Activated CD8-positive, alpha-beta T cell treated with anti-CD3 and anti-CD28 coated beads for 36 hours (primary cell): Measurements from ENCODE around the gene FOXM1. TPM values are rescaled to one million over a fixed set of nuclear protein-coding genes. Genes with fewer than 3 reads are reported as not detected.

Experiments
- ATAC-seq: fragments of 200-7000 bp; cut with Tn5 transposase; one replicate; pipeline ENCODE4 v1.10.0; 2021; ENCODE audit warnings: mild to moderate bottlenecking, moderate library complexity
- CTCF ChIA-PET: fragments of 350-600 bp; sonication (Branson Sonifier 250); formaldehyde crosslinking; loops from one replicate; lab custom pipeline; 2021; ENCODE audit warnings: antibody characterized with exemption; lab: Charles Lee
- POLR2A ChIA-PET: fragments of 350-600 bp; sonication (Branson Sonifier 250); formaldehyde crosslinking; loops from one replicate; lab custom pipeline; 2021; ENCODE audit warnings: antibody characterized with exemption; lab: Charles Lee
- DNase-seq: peaks from one replicate; pipeline ENCODE4 v3.0.0-alpha.2; 2020
- H3K27ac Mint-ChIP-seq: one replicate; pipeline ENCODE4 v1.8.0; 2021; ENCODE audit warnings: mild to moderate bottlenecking, mixed read lengths
- H3K27me3 Mint-ChIP-seq: one replicate; pipeline ENCODE4 v1.8.0; 2021; ENCODE audit warnings: mixed read lengths
- H3K36me3 Mint-ChIP-seq: one replicate; pipeline ENCODE4 v1.8.0; 2021; ENCODE audit warnings: low read depth, mixed read lengths
- H3K4me1 Mint-ChIP-seq: one replicate; pipeline ENCODE4 v1.8.0; 2021; ENCODE audit warnings: low read depth, mixed read lengths
- H3K4me3 Mint-ChIP-seq: one replicate; pipeline ENCODE4 v1.8.0; 2021; ENCODE audit warnings: mild to moderate bottlenecking, moderate library complexity, mixed read lengths
- H3K9me3 Mint-ChIP-seq: one replicate; pipeline ENCODE4 v1.8.0; 2021; ENCODE audit warnings: mixed read lengths
- CTCF ChIP-seq: fragments of 200-600 bp; IDR thresholded peaks from one replicate; pipeline ENCODE4 v1.8.0; 2022; ENCODE audit warnings: antibody characterized with exemption, mild to moderate bottlenecking
- intact Hi-C: fragments of 100-400 bp; cut with micrococcal nuclease; formaldehyde crosslinking; loops from one replicate; pipeline ENCODE4 v1.10.0; 2022
- total RNA-seq, 2 experiments: library from RNA; stranded (reverse); gene quantifications; one replicate each; pipeline ENCODE4 v1.2.3, GENCODE V29; 2021

Gene FOXM1
- total RNA-seq, 2 experiments from 2014 or later = 64.4 to 64.8 TPM

GRCh38 chr12:2824541-2824940 lies 52.4 kb downstream of the FOXM1 start:
- no peak for DNase-seq
- ChIA-PET CTCF (no interaction called here), POLR2A (no interaction called here)
- TF ChIP-seq CTCF = no peak
- no peak for ATAC-seq
- H3K4me1 Mint-ChIP-seq = peaks cover 4% of the 10 kb centered on the region
- no peak overlapping the region for H3K4me3 Mint-ChIP-seq
- peaks cover 42% of the 10 kb centered on the region for H3K36me3 Mint-ChIP-seq
- no peak overlapping the region for H3K27ac Mint-ChIP-seq
- intact Hi-C loops = no loop called here
- H3K27me3 Mint-ChIP-seq = no peaks in the 10 kb centered on the region
- H3K9me3 Mint-ChIP-seq = no peaks in the 10 kb centered on the region

DNA sequence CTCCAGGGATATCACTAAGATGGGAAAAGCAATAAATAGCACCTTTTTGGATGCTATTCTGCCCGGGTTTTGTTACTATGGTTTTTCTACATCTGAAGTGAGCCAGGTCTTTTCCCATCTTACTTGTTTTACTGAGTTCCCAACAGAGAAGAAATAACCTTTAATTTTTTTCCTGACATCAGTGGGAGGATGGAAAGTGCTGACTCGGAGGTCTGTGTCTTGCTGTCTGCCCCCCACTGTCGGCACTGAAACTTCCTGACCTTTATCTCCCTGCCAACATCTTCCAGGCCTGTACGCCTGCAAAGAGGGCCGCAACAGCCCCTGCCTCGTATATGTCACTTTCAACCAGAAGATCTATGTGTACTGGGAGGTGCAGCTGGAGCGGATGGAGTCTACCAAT lies 53.5 kb downstream of the FOXM1 start:
- Mint-ChIP-seq H3K36me3 (peaks cover 37% of the 10 kb centered on the region), H3K4me1 (peaks cover 4% of the 10 kb centered on the region), H3K27ac (no peak overlapping the region), H3K4me3 (no peak overlapping the region), H3K9me3 (no peaks in the 10 kb centered on the region), H3K27me3 (no peaks in the 10 kb centered on the region)
- ATAC-seq = no peak
- DNase-seq = no peak
- ChIA-PET POLR2A (no interaction called here), CTCF (interaction anchor here (0.5 to 1.0 kb wide), 2 partner anchors 9 to 30 kb away, joined by 3 read pairs; no protein-coding TSS in a partner anchor)
- intact Hi-C loops = no loop called here
- TF ChIP-seq CTCF = no peak

DNA sequence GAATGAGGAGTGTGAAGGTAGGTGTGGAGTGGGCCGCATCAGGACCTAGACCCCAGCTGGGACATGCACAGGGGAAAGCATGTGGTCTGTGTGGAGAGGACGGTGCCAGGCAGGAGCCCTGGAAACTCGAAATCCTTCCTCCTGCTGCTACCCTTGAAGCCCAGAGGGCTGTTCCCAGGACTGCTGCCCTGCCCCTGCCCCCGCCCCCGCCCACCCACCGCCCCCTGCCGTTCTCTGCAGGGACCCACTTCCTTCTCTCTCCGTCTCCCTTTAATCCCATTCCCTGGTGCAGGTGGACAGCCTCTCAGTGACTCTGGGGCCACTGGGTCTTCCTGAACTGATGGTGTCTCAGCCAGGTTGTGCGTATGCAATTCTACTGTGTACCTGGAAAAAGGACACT lies 56.5 kb downstream of the FOXM1 start:
- intact Hi-C loops = no loop called here
- no peak for TF ChIP-seq CTCF
- peaks cover 13% of the 10 kb centered on the region for H3K4me1 Mint-ChIP-seq
- ATAC-seq (no peak), DNase-seq (no peak)
- no peak overlapping the region for H3K4me3 Mint-ChIP-seq
- CTCF ChIA-PET = no interaction called here
- POLR2A ChIA-PET = no interaction called here
- peaks cover under 1% of the 10 kb centered on the region for H3K9me3 Mint-ChIP-seq
- H3K27ac Mint-ChIP-seq = no peak overlapping the region
- H3K27me3 Mint-ChIP-seq = no peaks in the 10 kb centered on the region
- H3K36me3 Mint-ChIP-seq = peaks cover 52% of the 10 kb centered on the region

DNA sequence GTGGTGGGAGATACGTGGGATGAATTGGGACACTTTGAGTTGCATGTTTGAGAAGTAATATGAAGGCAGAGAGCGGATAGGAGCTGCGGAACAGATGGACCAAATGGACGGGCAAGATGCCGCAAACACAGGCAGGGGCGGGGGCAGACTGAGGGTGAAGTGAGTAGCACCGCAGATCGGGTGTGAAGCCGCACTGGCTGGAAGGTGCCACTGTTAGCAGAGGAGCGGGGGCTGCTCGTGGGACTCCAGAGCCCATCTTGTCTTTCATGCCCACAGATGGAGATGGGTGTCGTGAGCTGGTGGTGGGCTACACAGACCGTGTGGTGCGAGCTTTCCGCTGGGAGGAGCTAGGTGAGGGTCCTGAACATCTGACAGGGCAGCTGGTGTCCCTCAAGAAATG lies 57.2 kb downstream of the FOXM1 start:
- H3K27ac Mint-ChIP-seq = no peak overlapping the region
- no peak for TF ChIP-seq CTCF
- H3K36me3 Mint-ChIP-seq = peaks cover 57% of the 10 kb centered on the region

GRCh38 chr12:2813214-2814185 lies 63.5 kb downstream of the FOXM1 start:
- ChIA-PET CTCF (interaction anchor here (1.1 to 3.3 kb wide), 5 partner anchors 13 to 131 kb away, joined by 3 to 21 read pairs (median 10); partner anchors contain the start of gene FKBP4), POLR2A (interaction anchor here (0.6 to 4.9 kb wide), 6 partner anchors 18 to 122 kb away, joined by 3 to 27 read pairs (median 3); partner anchors contain the start of genes FKBP4, FOXM1 and RHNO1)
- Mint-ChIP-seq H3K4me3 (peak overlapping the region; percentile 93), H3K9me3 (peaks cover 1% of the 10 kb centered on the region), H3K4me1 (peaks cover 34% of the 10 kb centered on the region), H3K27me3 (no peaks in the 10 kb centered on the region), H3K36me3 (peaks cover 33% of the 10 kb centered on the region), H3K27ac (peak overlapping the region; percentile 98)
- intact Hi-C loops = no loop called here
- DNase-seq = peak; percentile 79
- ATAC-seq = peak; percentile 37
- peak; percentile 71 for TF ChIP-seq CTCF

More for the DNA sequence above, 57.2 kb downstream of the FOXM1 start:
- ATAC-seq (no peak), DNase-seq (no peak)
- H3K9me3 Mint-ChIP-seq = peaks cover 1% of the 10 kb centered on the region
- intact Hi-C loops = no loop called here
- H3K4me3 Mint-ChIP-seq = no peak overlapping the region
- CTCF ChIA-PET = interaction anchor here (1.3 kb wide), 1 partner anchor 34 kb away, joined by 6 read pairs; no protein-coding TSS in a partner anchor
- H3K4me1 Mint-ChIP-seq = peaks cover 18% of the 10 kb centered on the region
- POLR2A ChIA-PET = interaction anchor here (0.7 kb wide), 1 partner anchor 538 kb away, joined by 3 read pairs; no protein-coding TSS in a partner anchor
- no peaks in the 10 kb centered on the region for H3K27me3 Mint-ChIP-seq
